Epithelial cell of esophagus (primary cell): ENCODE measurements around the gene RASSF1.

ENCODE experiments used
- DNase-seq: peaks from one replicate; pipeline ENCODE4 v3.0.0; 2010; ENCODE audit warnings: low read depth
- H3K4me3 ChIP-seq: 2 replicates; pipeline ENCODE4 v1.5.1; 2011; ENCODE audit warnings: mild to moderate bottlenecking, low read length, control low read depth
- TF ChIP-seq, protein P1 (sequence below): IDR thresholded peaks from 2 replicates; pipeline ENCODE4 v1.5.1; 2011; ENCODE audit warnings: low read depth, mild to moderate bottlenecking, low read length, control low read depth, inconsistent platforms; ENCODE audit not compliant: insufficient read depth; ENCODE audit errors: missing control alignments

The RASSF1 gene

DNA sequence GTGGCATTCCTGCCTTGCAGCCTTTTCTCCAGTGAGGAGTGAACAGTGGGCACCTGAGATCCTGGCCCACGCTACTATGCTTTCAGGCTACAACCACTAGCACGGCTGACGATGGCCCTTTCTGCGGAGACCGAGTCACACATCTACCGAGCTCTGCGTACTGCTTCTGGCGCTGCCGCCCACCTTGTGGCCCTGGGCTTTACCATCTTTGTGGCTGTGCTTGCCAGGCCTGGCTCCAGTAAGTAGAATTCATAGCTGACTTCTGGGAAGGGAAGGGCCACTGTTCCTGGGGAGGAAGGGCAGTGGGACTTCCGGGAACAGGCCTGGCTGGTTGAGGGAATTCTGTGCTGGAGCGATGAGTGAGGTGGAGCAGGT lies 10.7 kb upstream of the RASSF1 start:
- DNase-seq = no peak
- H3K4me3 ChIP-seq = peak overlapping the region; percentile 88
- TF ChIP-seq, protein P1, sequence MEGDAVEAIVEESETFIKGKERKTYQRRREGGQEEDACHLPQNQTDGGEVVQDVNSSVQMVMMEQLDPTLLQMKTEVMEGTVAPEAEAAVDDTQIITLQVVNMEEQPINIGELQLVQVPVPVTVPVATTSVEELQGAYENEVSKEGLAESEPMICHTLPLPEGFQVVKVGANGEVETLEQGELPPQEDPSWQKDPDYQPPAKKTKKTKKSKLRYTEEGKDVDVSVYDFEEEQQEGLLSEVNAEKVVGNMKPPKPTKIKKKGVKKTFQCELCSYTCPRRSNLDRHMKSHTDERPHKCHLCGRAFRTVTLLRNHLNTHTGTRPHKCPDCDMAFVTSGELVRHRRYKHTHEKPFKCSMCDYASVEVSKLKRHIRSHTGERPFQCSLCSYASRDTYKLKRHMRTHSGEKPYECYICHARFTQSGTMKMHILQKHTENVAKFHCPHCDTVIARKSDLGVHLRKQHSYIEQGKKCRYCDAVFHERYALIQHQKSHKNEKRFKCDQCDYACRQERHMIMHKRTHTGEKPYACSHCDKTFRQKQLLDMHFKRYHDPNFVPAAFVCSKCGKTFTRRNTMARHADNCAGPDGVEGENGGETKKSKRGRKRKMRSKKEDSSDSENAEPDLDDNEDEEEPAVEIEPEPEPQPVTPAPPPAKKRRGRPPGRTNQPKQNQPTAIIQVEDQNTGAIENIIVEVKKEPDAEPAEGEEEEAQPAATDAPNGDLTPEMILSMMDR = no peak

- H3K4me3 ChIP-seq = peak within 1 kb of the TSS; percentile 88
- TF ChIP-seq, protein P1 = no peak
- peak; percentile 97 for DNase-seq
These were observed 10.1 kb upstream of the RASSF1 start, which contains the start of the genes CYB561D2 and NPRL2 for GRCh38 chr3:50350527-50351322. CYB561D2 (plus strand) TSS chr3:50350862; CDS start chr3:50351434, 572 bp downstream. NPRL2 (minus strand) TSS chr3:50350775; CDS start chr3:50350652, 123 bp downstream.

GRCh38 chr3:50350213-50350526 lies 9.5 kb upstream of the RASSF1 start:
- no peak for DNase-seq
- peak overlapping the region; percentile 88 for H3K4me3 ChIP-seq
- TF ChIP-seq, protein P1 = no peak

GRCh38 chr3:50347187-50347813 lies 6.7 kb upstream of the RASSF1 start:
- TF ChIP-seq, protein P1 = peak; percentile 65
- DNase-seq = peak; percentile 73
- no peak overlapping the region for H3K4me3 ChIP-seq

DNA sequence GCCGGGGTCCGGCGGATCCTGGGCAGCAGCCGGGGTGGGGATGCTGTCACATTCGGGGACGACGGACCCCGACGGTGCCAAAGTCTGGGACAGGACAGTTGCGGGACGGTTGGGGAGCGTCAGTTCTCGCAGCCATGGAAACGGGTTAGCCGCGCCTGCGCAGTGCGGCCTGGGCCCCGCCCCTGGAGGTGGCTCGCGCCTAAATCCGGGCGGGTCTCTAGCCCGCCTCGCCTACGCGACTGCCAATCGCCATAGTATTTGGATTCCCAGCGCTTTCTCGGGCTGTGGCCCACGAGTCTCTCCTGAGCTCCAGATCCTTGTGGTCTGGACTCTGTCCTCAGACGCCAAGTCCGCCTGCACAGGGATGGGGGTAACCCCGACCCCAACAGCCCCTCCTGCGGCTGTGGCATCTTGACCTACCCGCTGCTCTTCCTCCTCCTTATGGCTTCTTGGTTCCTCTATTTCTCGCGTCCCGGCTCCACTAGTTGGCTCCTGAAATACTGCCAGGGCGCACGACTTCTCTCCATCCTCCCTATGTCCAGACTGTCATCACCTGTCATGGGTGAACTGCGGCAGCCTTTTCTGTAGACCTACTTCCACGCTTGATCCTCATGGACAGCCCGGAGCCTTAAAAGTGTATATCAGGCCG lies 5.1 kb upstream of the RASSF1 start, which contains the start of gene ZMYND10:
Gene ZMYND10, minus strand, starts transcription at position 147 of the 649 bp plus-strand sequence. CDS start 153 bp downstream, outside the sequence.
- peak within 1 kb of the TSS; percentile 41 for H3K4me3 ChIP-seq
- DNase-seq = peak; percentile 63
- TF ChIP-seq, protein P1 = no peak

DNA sequence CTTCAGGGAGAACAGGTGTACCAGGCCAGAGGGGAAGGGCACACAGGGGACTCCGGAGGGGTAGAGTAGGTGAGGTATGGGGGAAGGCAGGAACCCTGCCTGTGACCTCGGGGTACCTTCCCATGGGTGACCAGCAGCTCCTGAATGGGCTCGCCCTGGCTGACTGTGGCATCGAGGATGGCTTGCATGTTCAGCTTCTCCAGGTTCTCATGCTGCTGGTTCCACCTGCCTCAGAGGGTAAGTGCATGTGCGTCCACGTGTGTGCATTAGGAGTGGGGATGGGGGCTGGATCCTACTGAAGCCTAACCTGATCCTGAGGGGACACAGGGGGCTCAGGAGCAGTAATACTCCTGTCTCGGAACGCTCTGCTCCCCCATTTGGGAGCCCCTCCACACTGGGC lies 4.4 kb upstream of the RASSF1 start:
- DNase-seq = no peak
- H3K4me3 ChIP-seq = no peak overlapping the region
- TF ChIP-seq, protein P1 = no peak
